ENCODE measurements around the gene FAM221B. TPM values are rescaled to one million over a fixed set of nuclear protein-coding genes. Genes with fewer than 3 reads are reported as not detected.

The FAM221B gene
- total and polyA plus RNA-seq, 2 donors (not counting 1 experiment from before 2014, with no cell fraction given): not detected

DNA sequence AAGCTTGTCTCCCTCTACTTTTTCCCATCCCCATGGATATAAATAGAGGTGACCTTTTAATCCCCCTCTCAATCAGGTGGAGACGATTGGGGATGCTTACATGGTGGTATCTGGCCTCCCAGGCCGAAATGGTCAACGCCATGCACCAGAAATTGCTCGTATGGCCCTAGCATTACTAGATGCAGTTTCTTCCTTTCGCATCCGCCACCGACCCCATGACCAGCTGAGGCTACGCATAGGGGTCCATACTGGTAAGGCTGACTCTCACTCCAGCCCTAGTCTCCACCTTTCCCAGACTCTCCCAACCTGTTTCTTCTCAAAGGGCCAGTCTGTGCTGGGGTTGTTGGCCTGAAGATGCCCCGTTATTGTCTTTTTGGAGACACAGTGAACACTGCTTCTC lies 20.1 kb downstream of the FAM221B start:
- no peak overlapping the region for H3K4me3 ChIP-seq (ENCODE audit: control extremely low read depth in 1 of 5, extremely low read depth in 1 of 5, insufficient read depth in 1 of 5, low read depth in 2 of 5, low read length in 4 of 5)
- no peaks in the 10 kb centered on the region for H3K9me3 ChIP-seq (ENCODE audit: control extremely low read depth in 1 of 3, control insufficient read depth in 2 of 3, insufficient read depth in 1 of 3, low read length in 2 of 3)
- peaks cover 19% of the 10 kb centered on the region for H3K4me1 Mint-ChIP-seq
- no peaks in the 10 kb centered on the region for H3K27me3 ChIP-seq (replicated peaks in 1 of 4; ENCODE audit: control extremely low read depth in 1 of 4, control insufficient read depth in 3 of 4, insufficient read depth in 4 of 4, low read length in 3 of 4)
- no peak for ATAC-seq (ENCODE audit: low read depth)
- no peak for DNase-seq
- 100% methylated on average over 8 of the region's 9 CpGs for WGBS (ENCODE audit: insufficient coverage)
- no peak overlapping the region for H3K27ac ChIP-seq (ENCODE audit: low read length in 2 of 2)
- H3K27me3 Mint-ChIP-seq: no peaks in the 10 kb centered on the region
- intact Hi-C loops (cut with micrococcal nuclease): no loop called here
- H3K4me2 ChIP-seq (replicated peaks; ENCODE audit: low read depth, low read length, poor library complexity, severe bottlenecking): no peak overlapping the region
- CTCF ChIA-PET: interaction anchor here (0.7 to 0.9 kb wide), 2 partner anchors 17 to 70 kb away, joined by 3 to 4 read pairs; no protein-coding TSS in a partner anchor
- peaks cover 0 to 17% of the 10 kb centered on the region in 2 experiments for H3K36me3 ChIP-seq (replicated peaks in 1 of 2; ENCODE audit: control extremely low read depth in 1 of 2, control insufficient read depth in 1 of 2, extremely low read depth in 1 of 2, insufficient read depth in 2 of 2, low read length in 1 of 2)
- no peaks in the 10 kb centered on the region for H3K9me3 Mint-ChIP-seq (ENCODE audit: insufficient read depth)
- H2AFZ ChIP-seq (ENCODE audit: insufficient read depth, low read depth, low read length, poor library complexity, severe bottlenecking): no peak overlapping the region
- TF ChIP-seq EZH2 (IDR thresholded peaks at IDR 0.05; ENCODE audit: borderline replicate concordance, insufficient read depth, low read depth, low read length, poor library complexity, severe bottlenecking): no peak
- TF ChIP-seq, protein P1, sequence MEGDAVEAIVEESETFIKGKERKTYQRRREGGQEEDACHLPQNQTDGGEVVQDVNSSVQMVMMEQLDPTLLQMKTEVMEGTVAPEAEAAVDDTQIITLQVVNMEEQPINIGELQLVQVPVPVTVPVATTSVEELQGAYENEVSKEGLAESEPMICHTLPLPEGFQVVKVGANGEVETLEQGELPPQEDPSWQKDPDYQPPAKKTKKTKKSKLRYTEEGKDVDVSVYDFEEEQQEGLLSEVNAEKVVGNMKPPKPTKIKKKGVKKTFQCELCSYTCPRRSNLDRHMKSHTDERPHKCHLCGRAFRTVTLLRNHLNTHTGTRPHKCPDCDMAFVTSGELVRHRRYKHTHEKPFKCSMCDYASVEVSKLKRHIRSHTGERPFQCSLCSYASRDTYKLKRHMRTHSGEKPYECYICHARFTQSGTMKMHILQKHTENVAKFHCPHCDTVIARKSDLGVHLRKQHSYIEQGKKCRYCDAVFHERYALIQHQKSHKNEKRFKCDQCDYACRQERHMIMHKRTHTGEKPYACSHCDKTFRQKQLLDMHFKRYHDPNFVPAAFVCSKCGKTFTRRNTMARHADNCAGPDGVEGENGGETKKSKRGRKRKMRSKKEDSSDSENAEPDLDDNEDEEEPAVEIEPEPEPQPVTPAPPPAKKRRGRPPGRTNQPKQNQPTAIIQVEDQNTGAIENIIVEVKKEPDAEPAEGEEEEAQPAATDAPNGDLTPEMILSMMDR (IDR thresholded peaks at IDR 0.05): no peak
- H3K4me1 ChIP-seq (ENCODE audit: control insufficient read depth in 2 of 2, insufficient read depth in 2 of 2, low read length in 2 of 2): peaks cover 16 to 22% of the 10 kb centered on the region in 2 donors
- H3K27ac Mint-ChIP-seq: no peak overlapping the region
- no peak overlapping the region for H3K9ac ChIP-seq (ENCODE audit: low read length)
- no peak overlapping the region for H3K4me3 Mint-ChIP-seq
- POLR2A ChIA-PET: no interaction called here
- no peaks in the 10 kb centered on the region for H3K79me2 ChIP-seq (ENCODE audit: control insufficient read depth, insufficient read depth, low read length)
- no peaks in the 10 kb centered on the region for H4K20me1 ChIP-seq (ENCODE audit: control insufficient read depth, insufficient read depth, low read length, poor library complexity, severe bottlenecking)

DNA sequence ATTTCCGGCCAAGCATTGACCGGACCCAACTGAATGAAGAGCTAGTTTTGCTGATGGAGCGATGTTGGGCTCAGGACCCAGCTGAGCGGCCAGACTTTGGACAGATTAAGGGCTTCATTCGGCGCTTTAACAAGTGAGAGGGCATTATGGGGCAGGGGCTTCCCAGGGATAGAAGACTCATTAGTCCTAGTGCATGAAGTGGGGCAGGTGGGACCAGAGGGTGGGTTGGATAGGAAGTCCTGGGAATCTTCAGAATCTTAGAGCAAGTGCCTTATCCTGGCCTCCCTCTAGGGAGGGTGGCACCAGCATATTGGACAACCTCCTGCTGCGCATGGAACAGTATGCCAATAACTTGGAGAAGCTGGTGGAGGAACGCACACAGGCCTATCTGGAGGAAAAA lies 22.4 kb downstream of the FAM221B start:
- Histone ChIP-seq H3K9ac (ENCODE audit: low read length) (no peak overlapping the region), H2AFZ (ENCODE audit: insufficient read depth, low read depth, low read length, poor library complexity, severe bottlenecking) (no peak overlapping the region), H3K27ac (ENCODE audit: low read length in 2 of 2) (no peak overlapping the region), H3K27me3 (replicated peaks in 1 of 4; ENCODE audit: control extremely low read depth in 1 of 4, control insufficient read depth in 3 of 4, insufficient read depth in 4 of 4, low read length in 3 of 4) (no peaks in the 10 kb centered on the region), H3K36me3 (replicated peaks in 1 of 2; ENCODE audit: control extremely low read depth in 1 of 2, control insufficient read depth in 1 of 2, extremely low read depth in 1 of 2, insufficient read depth in 2 of 2, low read length in 1 of 2) (peaks cover 0 to 20% of the 10 kb centered on the region in 2 experiments), H3K4me2 (replicated peaks; ENCODE audit: low read depth, low read length, poor library complexity, severe bottlenecking) (no peak overlapping the region), H3K79me2 (ENCODE audit: control insufficient read depth, insufficient read depth, low read length) (no peaks in the 10 kb centered on the region), H3K4me1 (ENCODE audit: control insufficient read depth in 2 of 2, insufficient read depth in 2 of 2, low read length in 2 of 2) (peaks cover 0 to under 1% of the 10 kb centered on the region in 2 donors), H4K20me1 (ENCODE audit: control insufficient read depth, insufficient read depth, low read length, poor library complexity, severe bottlenecking) (no peaks in the 10 kb centered on the region), H3K9me3 (ENCODE audit: control extremely low read depth in 1 of 3, control insufficient read depth in 2 of 3, insufficient read depth in 1 of 3, low read length in 2 of 3) (no peaks in the 10 kb centered on the region), H3K4me3 (ENCODE audit: control extremely low read depth in 1 of 5, extremely low read depth in 1 of 5, insufficient read depth in 1 of 5, low read depth in 2 of 5, low read length in 4 of 5) (no peak overlapping the region)
- Mint-ChIP-seq H3K27ac (no peak overlapping the region), H3K9me3 (ENCODE audit: insufficient read depth) (no peaks in the 10 kb centered on the region), H3K4me3 (no peak overlapping the region), H3K4me1 (peaks cover 1% of the 10 kb centered on the region), H3K27me3 (no peaks in the 10 kb centered on the region)
- ATAC-seq (ENCODE audit: low read depth): no peak
- intact Hi-C loops (cut with micrococcal nuclease): no loop called here
- CTCF ChIA-PET: interaction anchor here (0.6 to 1.5 kb wide), 6 partner anchors 8 to 152 kb away, joined by 3 to 6 read pairs (median 4); partner anchors contain the start of gene HINT2
- no peak for DNase-seq
- 97% methylated on average over 8 of the region's 8 CpGs for WGBS (ENCODE audit: insufficient coverage)
- POLR2A ChIA-PET: no interaction called here
- TF ChIP-seq, protein P1 (IDR thresholded peaks at IDR 0.05): no peak
- TF ChIP-seq EZH2 (IDR thresholded peaks at IDR 0.05; ENCODE audit: borderline replicate concordance, insufficient read depth, low read depth, low read length, poor library complexity, severe bottlenecking): no peak

All from B cell (primary cell).